HG03280 (cell line): ENCODE data around the gene CLEC1B.
A peak's percentile ranks its signal among the peaks of the same experiment; 100 is the strongest.
"Not testable (repeated sequence)": the region's sequence is repeated elsewhere in the genome, so short reads cannot be mapped to it uniquely, and the experiment has no call there.

Experiments
- ATAC-seq: cut with Tn5 transposase; IDR thresholded peaks from one replicate; pipeline ENCODE4 v1.9.1; 2021; ENCODE audit warnings: mild to moderate bottlenecking, moderate library complexity; ENCODE audit not compliant: unreplicated experiment

CLEC1B gene

GRCh38 chr12:9975614-9976013 lies 23.3 kb downstream of the CLEC1B start:
- no peak for ATAC-seq

GRCh38 chr12:9974731-9975130 lies 24.2 kb downstream of the CLEC1B start:
- not testable (repeated sequence) for ATAC-seq

- no peak for ATAC-seq
Measured at GRCh38 chr12:9973949-9974348, 25.0 kb downstream of the CLEC1B start.

GRCh38 chr12:9971181-9971580 lies 27.7 kb downstream of the CLEC1B start, which contains the start of gene CLEC12A:
Gene CLEC12A (plus strand): TSS chr12:9971409. CDS start chr12:9971597, 188 bp downstream.
- ATAC-seq: no peak

GRCh38 chr12:9969673-9970072 lies 29.2 kb downstream of the CLEC1B start:
- no peak for ATAC-seq

- no peak for ATAC-seq
Measured at GRCh38 chr12:9961901-9962300, 37.0 kb downstream of the CLEC1B start.

GRCh38 chr12:9961106-9961505 lies 37.8 kb downstream of the CLEC1B start:
- no peak for ATAC-seq

- no peak for ATAC-seq
Measured at GRCh38 chr12:9960590-9960989, 38.3 kb downstream of the CLEC1B start.

GRCh38 chr12:9957834-9958233 lies 41.1 kb downstream of the CLEC1B start:
- ATAC-seq: no peak

- not testable (repeated sequence) for ATAC-seq
Measured at GRCh38 chr12:9952954-9953729, 45.8 kb downstream of the CLEC1B start.

GRCh38 chr12:9951026-9951675 lies 47.8 kb downstream of the CLEC1B start:
- no peak for ATAC-seq

GRCh38 chr12:9948606-9949296 lies 50.2 kb downstream of the CLEC1B start:
- ATAC-seq: peak; percentile 99

GRCh38 chr12:9947674-9948073 lies 51.2 kb downstream of the CLEC1B start:
- no peak for ATAC-seq

- ATAC-seq: no peak
Measured at GRCh38 chr12:9944391-9944790, 54.5 kb downstream of the CLEC1B start.

- peak; percentile 63 for ATAC-seq
Measured at GRCh38 chr12:9943240-9943639, 55.7 kb downstream of the CLEC1B start.
